Pancreas (tissue), 10 donors: Measurements from ENCODE around the gene AARS2. TPM values are rescaled to one million over a fixed set of nuclear protein-coding genes. Genes with fewer than 3 reads are reported as not detected.

Experiments used
- ATAC-seq, 4 donors: fragments of 200-7000 bp; cut with Tn5 transposase; one replicate each; pipeline versions ENCODE4 v1.8.0 to v1.9.1; 2020; ENCODE audit warnings: mild to moderate bottlenecking in 4 of 4, moderate library complexity in 4 of 4
- DNase-seq, 6 donors: peaks; one replicate each; pipeline ENCODE4 v3.0.0-alpha.2; 2020
- FAIRE-seq: peaks from 2 replicates; lab custom pipeline; 2012; peaks lifted over from hg19 to GRCh38; lab: Jason Lieb, UNC
- H3K27ac ChIP-seq, 4 donors: fragments of 200-600 bp; sonication (generic); 1 replicate in 3 of 4; 2 replicates in 1 of 4; pipeline versions ENCODE4 v1.5.0 to v1.8.0; 2020
- H3K27me3 ChIP-seq, 4 donors: fragments of 200-600 bp; one replicate each; pipeline ENCODE4 v1.8.0; 2021
- H3K36me3 ChIP-seq, 3 donors: fragments of 200-600 bp; sonication (generic) in 1 of 3; one replicate each; pipeline versions ENCODE4 v1.5.0 to v1.8.0; 2020 to 2021
- H3K4me1 ChIP-seq, 3 donors: fragments of 200-600 bp; one replicate each; pipeline ENCODE4 v1.8.0; 2021
- H3K4me3 ChIP-seq, 4 donors: fragments of 200-600 bp; sonication (generic) in 2 of 4; one replicate each; pipeline versions ENCODE4 v1.5.0 to v1.8.0; 2020 to 2021
- H3K9me3 ChIP-seq, 4 donors: fragments of 200-600 bp; one replicate each; pipeline ENCODE4 v1.8.0; 2021
- WGBS, 2 donors: extraction: QIAGEN DNeasy Blood & Tissue Kit; methylation state at CpG; one replicate each; pipeline ENCODE4 v1.1.7; 2013; 5-methylcytosine and 5-hydroxymethylcytosine counted together
- intact Hi-C, 3 donors: fragments of 100-400 bp; cut with DNase I; formaldehyde crosslinking; loops; one replicate each; pipeline versions ENCODE4 v1.11.1 to v1.14.2; 2022
- polyA plus RNA-seq, 2 donors: library from polyadenylated mRNA; stranded (reverse); fragments of 200-250 nt; gene quantifications; one replicate each; pipeline ENCODE4 v1.2.3, GENCODE V29; 2013
- total RNA-seq, 6 donors: library from RNA; stranded (reverse); fragmentation: NEBNext Ultra II Directional in 4 of 6; extraction: Animal tissue kit (Norgen Biotek cat#: 25700) in 4 of 6; gene quantifications; one replicate each; pipeline versions ENCODE4 v1.2.1 to v1.2.4, GENCODE V29; 2021 to 2023
- TF ChIP-seq, protein P1 (sequence below), 4 donors: fragments of 200-600 bp; sonication (generic) in 3 of 4; IDR thresholded peaks; one replicate each; pipeline versions ENCODE4 v1.5.0 to v1.8.0; 2021; ENCODE audit warnings: antibody characterized with exemption in 4 of 4
- donor health status: healthy with polysubstance abuse.
- donor health status: DM: no; HTN: no; CAD: no; lungs with moderate emphysema.
- donor health status: DM: no; HTN: no; CAD: no.
- donor health status: control.
- donor health status: control.
- donor health status: Bipolar disorder and iron deficiency.
- donor health status: DM: yes; HTN: yes; CAD: no.
- donor health status: DM: no; HTN: no; CAD: no.
- donor health status: DM: no; HTN: no; CAD: no.
- donor health status: DM: yes; HTN: yes; CAD: no.

AARS2 gene
- total and polyA plus RNA-seq, 8 donors: 3.6 to 8.7 (median 5.0) TPM

DNA sequence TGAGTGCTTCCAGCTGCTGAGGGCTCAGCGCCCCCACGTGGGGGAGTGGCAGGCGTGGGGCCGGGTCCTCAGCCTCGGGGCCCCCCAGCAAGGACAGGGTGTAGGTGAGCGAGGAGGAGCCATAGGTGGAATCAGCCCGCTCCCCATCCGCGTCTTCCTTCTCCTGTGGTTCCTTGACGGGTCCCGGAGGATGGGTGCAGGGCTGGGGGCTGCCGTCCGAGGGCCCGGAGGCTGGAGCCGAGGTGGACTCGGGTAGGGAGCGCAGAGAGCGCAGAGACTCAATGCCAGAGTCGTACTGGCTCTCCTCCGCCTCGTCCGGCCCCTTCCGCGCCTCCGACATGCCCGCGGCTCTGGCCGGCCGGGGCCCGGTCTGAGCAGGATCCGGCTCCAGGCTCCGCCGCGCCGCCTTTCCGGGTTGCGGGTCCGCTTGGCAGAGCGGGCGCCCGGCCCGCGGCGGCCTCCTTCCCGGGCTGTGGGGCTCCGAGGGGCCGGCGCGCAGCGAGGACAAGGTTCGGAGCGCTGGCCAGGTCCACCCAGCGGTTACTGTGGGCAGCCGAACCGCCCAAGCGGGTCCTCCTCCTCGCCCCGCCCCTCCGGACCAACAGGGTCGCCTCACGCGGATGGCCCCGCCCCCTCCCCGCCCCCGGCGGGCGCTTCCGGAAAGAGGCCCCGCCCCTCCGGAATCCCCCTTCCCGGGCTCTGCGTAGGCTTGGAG is 48.0 kb downstream of the AARS2 start, which contains the start of gene NFKBIE:
TSS of gene NFKBIE (minus strand) at position 545 of the 715 bp plus-strand sequence. CDS start at position 340, 205 bp downstream.
- FAIRE-seq (no peak), DNase-seq (peak; percentile 94 to 99 (median 96)), ATAC-seq (peak; percentile 87 to 92 (median 88))
- intact Hi-C loops: loop anchor here in 2 of 3 donors (5.0 kb wide), 2 partner anchors 67 to 72 kb away; no protein-coding TSS in a partner anchor
- 0 to 1% methylated on average over 42 to 72 of the region's 72 CpGs for WGBS, 2 donors
- H3K27ac ChIP-seq: peak within 1 kb of the TSS; percentile 48 to 87 (median 78)
- peaks cover 0 to 21% (median 4%) of the 10 kb centered on the region in 3 donors for H3K4me1 ChIP-seq
- H3K9me3 ChIP-seq: no peaks in the 10 kb centered on the region
- H3K36me3 ChIP-seq: peaks cover 0 to under 1% (median 0%) of the 10 kb centered on the region in 3 donors
- peak within 1 kb of the TSS; percentile 45 to 93 (median 80) for H3K4me3 ChIP-seq
- no peaks in the 10 kb centered on the region for H3K27me3 ChIP-seq
- TF ChIP-seq, protein P1, sequence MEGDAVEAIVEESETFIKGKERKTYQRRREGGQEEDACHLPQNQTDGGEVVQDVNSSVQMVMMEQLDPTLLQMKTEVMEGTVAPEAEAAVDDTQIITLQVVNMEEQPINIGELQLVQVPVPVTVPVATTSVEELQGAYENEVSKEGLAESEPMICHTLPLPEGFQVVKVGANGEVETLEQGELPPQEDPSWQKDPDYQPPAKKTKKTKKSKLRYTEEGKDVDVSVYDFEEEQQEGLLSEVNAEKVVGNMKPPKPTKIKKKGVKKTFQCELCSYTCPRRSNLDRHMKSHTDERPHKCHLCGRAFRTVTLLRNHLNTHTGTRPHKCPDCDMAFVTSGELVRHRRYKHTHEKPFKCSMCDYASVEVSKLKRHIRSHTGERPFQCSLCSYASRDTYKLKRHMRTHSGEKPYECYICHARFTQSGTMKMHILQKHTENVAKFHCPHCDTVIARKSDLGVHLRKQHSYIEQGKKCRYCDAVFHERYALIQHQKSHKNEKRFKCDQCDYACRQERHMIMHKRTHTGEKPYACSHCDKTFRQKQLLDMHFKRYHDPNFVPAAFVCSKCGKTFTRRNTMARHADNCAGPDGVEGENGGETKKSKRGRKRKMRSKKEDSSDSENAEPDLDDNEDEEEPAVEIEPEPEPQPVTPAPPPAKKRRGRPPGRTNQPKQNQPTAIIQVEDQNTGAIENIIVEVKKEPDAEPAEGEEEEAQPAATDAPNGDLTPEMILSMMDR (IDR thresholded peaks at IDR 0.05): peak in 1 of 4 donors; percentile 6

DNA sequence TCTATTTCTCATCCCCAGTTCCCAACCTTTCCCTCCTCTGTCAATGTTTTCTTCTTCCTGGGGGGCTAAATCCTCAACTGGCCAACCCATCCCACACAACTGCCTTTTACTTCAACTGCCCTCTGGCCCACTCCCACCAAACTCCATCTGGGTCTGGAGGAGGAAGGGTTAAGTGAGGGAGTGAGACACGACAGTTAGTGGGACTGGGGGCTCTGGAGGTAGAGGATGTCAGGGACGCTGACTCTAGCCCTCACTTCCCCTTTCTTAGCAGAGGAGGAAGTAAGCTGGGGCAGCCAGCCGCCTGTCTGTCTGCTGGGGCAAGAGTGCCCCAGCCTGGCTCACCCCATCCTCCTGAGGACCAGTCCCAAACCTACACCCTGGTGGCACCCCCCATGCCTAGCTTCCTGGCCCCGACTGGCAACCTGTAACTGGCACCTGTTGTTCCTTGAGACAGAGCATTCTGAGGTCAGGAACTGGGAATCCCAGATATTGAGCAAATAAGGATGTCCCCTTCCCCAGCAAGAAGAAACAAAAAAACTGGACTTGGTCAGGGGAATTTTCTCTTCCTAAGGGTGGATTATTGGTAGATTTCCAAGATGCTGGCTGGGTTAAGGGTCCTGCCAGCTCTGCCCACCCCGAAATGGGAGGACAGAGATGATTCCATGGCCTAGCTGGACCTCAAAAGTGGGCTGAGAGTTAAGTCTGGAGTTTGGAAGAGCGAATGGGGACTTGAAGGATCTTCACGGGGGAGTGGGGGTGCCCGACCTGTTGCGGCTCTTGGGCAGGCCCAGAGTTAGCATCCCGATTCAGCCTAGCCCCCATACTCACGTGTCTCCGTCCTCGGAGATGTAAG is 48.8 kb downstream of the AARS2 start:
- Histone ChIP-seq H3K4me1 (peaks cover 0 to 21% (median 4%) of the 10 kb centered on the region in 3 donors), H3K36me3 (peaks cover 0 to 3% (median 0%) of the 10 kb centered on the region in 3 donors), H3K9me3 (no peaks in the 10 kb centered on the region), H3K4me3 (peak overlapping the region; percentile 45 to 93 (median 80)), H3K27ac (peak overlapping the region; percentile 48 to 87 (median 78)), H3K27me3 (no peaks in the 10 kb centered on the region)
- DNase-seq: peak in 3 of 6 donors; percentile 54 to 75 (median 69)
- 7 to 10% methylated on average over 13 of the region's 13 CpGs for WGBS, 2 donors
- intact Hi-C loops: loop anchor here in 2 of 3 donors (5.0 kb wide), 2 partner anchors 68 to 73 kb away; no protein-coding TSS in a partner anchor
- peak in 2 of 4 donors; percentile 21 to 23 for ATAC-seq
- no peak for FAIRE-seq
- TF ChIP-seq, protein P1 (IDR thresholded peaks at IDR 0.05): no peak

DNA sequence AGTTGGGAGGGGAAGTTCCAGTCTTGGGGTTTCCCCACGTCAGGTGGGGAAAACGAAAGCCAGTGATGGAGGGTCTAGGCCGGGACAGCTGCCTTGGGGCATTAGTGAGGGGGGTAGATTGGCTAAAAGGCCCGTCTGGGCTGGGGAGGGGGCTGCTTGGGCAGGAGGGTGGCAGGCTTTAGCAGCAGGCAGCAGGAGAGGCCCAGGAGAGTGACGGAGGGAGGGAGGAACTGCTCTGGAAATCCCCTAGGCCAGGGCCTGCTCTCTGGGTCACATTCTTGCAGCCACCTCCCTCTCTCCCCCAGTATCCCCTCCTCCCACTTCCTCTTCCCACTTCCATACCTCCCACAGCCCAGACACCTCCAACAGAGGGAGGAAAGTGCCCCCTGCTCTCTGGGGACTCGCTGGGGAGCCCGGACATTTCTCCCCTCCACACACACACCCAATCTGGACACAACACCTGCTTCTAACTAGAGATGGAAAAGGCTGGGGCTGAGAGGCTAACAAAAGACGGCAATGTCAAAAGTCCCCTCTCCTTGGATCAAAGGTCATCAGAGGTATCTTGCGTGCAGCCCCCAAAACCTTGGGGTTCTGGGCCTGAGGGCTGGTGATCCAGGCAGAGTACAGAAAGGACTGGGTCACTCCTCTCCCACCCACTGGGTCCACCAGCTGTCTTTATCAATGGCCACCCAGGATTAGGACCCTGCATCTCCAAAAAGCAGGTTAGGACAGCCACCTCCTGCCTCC is 49.6 kb downstream of the AARS2 start:
- Histone ChIP-seq H3K9me3 (no peaks in the 10 kb centered on the region), H3K4me1 (peaks cover 0 to 21% (median 4%) of the 10 kb centered on the region in 3 donors), H3K27me3 (no peaks in the 10 kb centered on the region), H3K4me3 (peak overlapping the region in 3 of 4 donors; percentile 45 to 93 (median 72)), H3K27ac (peak overlapping the region in 2 of 4 donors; percentile 81 to 87), H3K36me3 (peaks cover 0 to 3% (median 0%) of the 10 kb centered on the region in 3 donors)
- FAIRE-seq (no peak), DNase-seq (peak in 2 of 6 donors; percentile 51 to 64), ATAC-seq (peak in 3 of 4 donors; percentile 12 to 51 (median 34))
- WGBS, 2 donors: 45 to 51% methylated on average over 9 of the region's 9 CpGs
- TF ChIP-seq, protein P1 (IDR thresholded peaks at IDR 0.05): no peak
- intact Hi-C loops: no loop called here
